Thyroid gland (tissue), 4 donors: ENCODE results near the gene FAM180A. TPM values are rescaled to one million over a fixed set of nuclear protein-coding genes. Genes with fewer than 3 reads are reported as not detected.
"Not testable (repeated sequence)": the region's sequence is repeated elsewhere in the genome, so short reads cannot be mapped to it uniquely, and the experiment has no call there.

ENCODE experiments used
- DNase-seq, 2 donors: peaks; one replicate each; pipeline ENCODE4 v3.0.0-alpha.2; 2019
- H3K27ac ChIP-seq, 3 donors: fragments of 200-600 bp; sonication (generic); 1 replicate in 2 of 3; 2 replicates in 1 of 3; pipeline ENCODE4 v1.5.1; 2016 to 2019; ENCODE audit warnings: mild to moderate bottlenecking in 1 of 3, moderate library complexity in 1 of 3
- H3K27me3 ChIP-seq: fragments of 200-600 bp; sonication (generic); one replicate; pipeline ENCODE4 v1.5.1; 2019
- H3K36me3 ChIP-seq, 2 donors: fragments of 200-600 bp; sonication (generic); one replicate each; pipeline ENCODE4 v1.5.1; 2016 to 2019
- H3K4me1 ChIP-seq, 2 donors: fragments of 200-600 bp; sonication (generic); one replicate each; pipeline ENCODE4 v1.5.1; 2017 to 2019
- H3K4me3 ChIP-seq, 3 donors: fragments of 200-600 bp; sonication (generic); replicated peaks in 1 of 3; 1 replicate in 2 of 3; 2 replicates in 1 of 3; pipeline ENCODE4 v1.5.1; 2016; ENCODE audit warnings: mild to moderate bottlenecking in 1 of 3
- H3K9me3 ChIP-seq: fragments of 200-600 bp; sonication (generic); one replicate; pipeline ENCODE4 v1.5.1; 2017
- POLR2A ChIP-seq, 2 donors: fragments of 450-650 bp; IDR thresholded peaks; one replicate each; pipeline ENCODE4 v1.6.1; 2017; ENCODE audit warnings: antibody characterized with exemption in 2 of 2, mild to moderate bottlenecking in 2 of 2, moderate library complexity in 1 of 2
- WGBS, 2 donors: methylation state at CpG; one replicate each; pipeline ENCODE4 v1.1.5; 2017; 5-methylcytosine and 5-hydroxymethylcytosine counted together
- intact Hi-C: fragments of 100-400 bp; cut with DNase I; formaldehyde crosslinking; loops from one replicate; pipeline ENCODE4 v1.15.1; 2023
- total RNA-seq, 4 donors: library from RNA; depleted of rRNA; stranded (reverse); fragments of >200 nt; gene quantifications; one replicate each; pipeline ENCODE4 v1.2.3, GENCODE V29; 2016
- TF ChIP-seq, protein P1 (sequence below), 6 experiments: fragments of 200-600 bp in 3 of 6; fragments of 450-650 bp in 3 of 6; sonication (generic) in 3 of 6; IDR thresholded peaks; one replicate each; pipeline ENCODE4 v1.5.1; 2016 to 2019; ENCODE audit warnings: antibody characterized with exemption in 6 of 6, mild to moderate bottlenecking in 2 of 6, inconsistent platforms in 1 of 6, moderate library complexity in 1 of 6

FAM180A gene
- total RNA-seq, 4 donors from 2014 or later: 2.7 to 5.0 (median 3.5) TPM

DNA sequence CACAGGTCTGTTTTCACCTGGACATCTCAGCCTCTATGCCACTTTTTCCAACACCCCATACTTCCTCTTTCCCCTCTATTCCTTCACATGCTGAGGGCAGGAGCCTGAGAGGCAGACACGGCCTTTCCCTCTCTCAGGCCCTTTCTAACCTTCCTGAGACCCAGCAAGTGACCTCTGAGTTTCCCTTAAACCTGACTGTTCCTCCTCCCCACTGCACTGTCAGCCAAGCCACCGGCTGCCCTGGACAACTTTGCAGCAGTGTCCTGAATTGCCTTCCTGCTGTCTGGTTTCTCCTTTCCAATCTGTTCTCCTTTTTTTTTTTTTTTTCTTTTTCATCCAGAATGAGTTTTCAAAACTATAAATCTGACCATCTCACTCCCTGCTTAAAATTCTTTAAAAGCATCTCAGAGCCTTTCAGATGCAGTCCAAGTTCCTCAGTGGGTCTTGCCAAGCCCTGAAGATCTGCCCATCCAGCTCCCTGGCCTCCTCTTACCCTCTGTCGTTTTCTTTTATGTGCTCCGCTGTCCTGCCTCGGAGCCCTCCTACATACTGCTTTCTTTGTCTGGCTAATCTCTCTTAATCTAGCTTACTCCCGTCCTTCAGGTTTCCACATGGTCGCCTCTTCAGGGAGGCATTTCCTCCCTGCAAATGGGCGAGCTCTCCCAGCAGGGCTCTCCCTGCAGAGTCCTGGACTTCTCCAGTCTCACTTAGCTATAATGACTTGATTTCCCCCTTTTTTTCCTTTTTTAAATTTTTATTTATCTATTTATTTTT is 51.1 kb downstream of the FAM180A start:
- 51 to 58% methylated on average over 8 of the region's 8 CpGs for WGBS, 2 donors
- no peak overlapping the region for H3K4me3 ChIP-seq
- no peak for TF ChIP-seq POLR2A (IDR thresholded peaks at IDR 0.05)
- DNase-seq: no peak
- H3K27me3 ChIP-seq: no peaks in the 10 kb centered on the region
- no peak overlapping the region for H3K27ac ChIP-seq
- intact Hi-C loops: no loop called here
- H3K4me1 ChIP-seq: peaks cover 0 to 3% of the 10 kb centered on the region in 2 donors
- H3K36me3 ChIP-seq: no peaks in the 10 kb centered on the region
- H3K9me3 ChIP-seq: no peaks in the 10 kb centered on the region

- Histone ChIP-seq H3K4me3 (no peak overlapping the region), H3K27me3 (no peaks in the 10 kb centered on the region), H3K4me1 (peaks cover 0 to 3% of the 10 kb centered on the region in 2 donors), H3K27ac (no peak overlapping the region), H3K36me3 (peaks cover 0 to 3% of the 10 kb centered on the region in 2 donors), H3K9me3 (no peaks in the 10 kb centered on the region)
- intact Hi-C loops: no loop called here
- DNase-seq: no peak
- WGBS, 2 donors: 89 to 96% methylated on average over 4 of the region's 4 CpGs
- no peak for TF ChIP-seq POLR2A (IDR thresholded peaks at IDR 0.05)
- TF ChIP-seq, protein P1, sequence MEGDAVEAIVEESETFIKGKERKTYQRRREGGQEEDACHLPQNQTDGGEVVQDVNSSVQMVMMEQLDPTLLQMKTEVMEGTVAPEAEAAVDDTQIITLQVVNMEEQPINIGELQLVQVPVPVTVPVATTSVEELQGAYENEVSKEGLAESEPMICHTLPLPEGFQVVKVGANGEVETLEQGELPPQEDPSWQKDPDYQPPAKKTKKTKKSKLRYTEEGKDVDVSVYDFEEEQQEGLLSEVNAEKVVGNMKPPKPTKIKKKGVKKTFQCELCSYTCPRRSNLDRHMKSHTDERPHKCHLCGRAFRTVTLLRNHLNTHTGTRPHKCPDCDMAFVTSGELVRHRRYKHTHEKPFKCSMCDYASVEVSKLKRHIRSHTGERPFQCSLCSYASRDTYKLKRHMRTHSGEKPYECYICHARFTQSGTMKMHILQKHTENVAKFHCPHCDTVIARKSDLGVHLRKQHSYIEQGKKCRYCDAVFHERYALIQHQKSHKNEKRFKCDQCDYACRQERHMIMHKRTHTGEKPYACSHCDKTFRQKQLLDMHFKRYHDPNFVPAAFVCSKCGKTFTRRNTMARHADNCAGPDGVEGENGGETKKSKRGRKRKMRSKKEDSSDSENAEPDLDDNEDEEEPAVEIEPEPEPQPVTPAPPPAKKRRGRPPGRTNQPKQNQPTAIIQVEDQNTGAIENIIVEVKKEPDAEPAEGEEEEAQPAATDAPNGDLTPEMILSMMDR (IDR thresholded peaks at IDR 0.05): no peak
Measured at GRCh38 chr7:135693558-135693957, 55.1 kb downstream of the FAM180A start.

GRCh38 chr7:135692606-135693005 is 56.0 kb downstream of the FAM180A start:
- H3K27me3 ChIP-seq, H3K27ac ChIP-seq, H3K36me3 ChIP-seq, DNase-seq, H3K4me3 ChIP-seq, intact Hi-C loops, H3K4me1 ChIP-seq, H3K9me3 ChIP-seq: not testable (repeated sequence)
- WGBS, 2 donors: 96 to 100% methylated on average over 7 of the region's 7 CpGs

GRCh38 chr7:135692055-135692454 is 56.6 kb downstream of the FAM180A start:
- WGBS, 2 donors: 64 to 77% methylated on average over 3 of the region's 3 CpGs
- Histone ChIP-seq H3K9me3 (no peaks in the 10 kb centered on the region), H3K27ac (no peak overlapping the region), H3K27me3 (no peaks in the 10 kb centered on the region), H3K4me3 (no peak overlapping the region), H3K36me3 (peaks cover 0 to 3% of the 10 kb centered on the region in 2 donors), H3K4me1 (peaks cover 0 to 3% of the 10 kb centered on the region in 2 donors)
- TF ChIP-seq POLR2A (IDR thresholded peaks at IDR 0.05): no peak
- TF ChIP-seq, protein P1 (IDR thresholded peaks at IDR 0.05): no peak
- intact Hi-C loops: no loop called here
- DNase-seq: no peak

- Histone ChIP-seq H3K9me3 (no peaks in the 10 kb centered on the region), H3K4me1 (peaks cover 0 to 3% of the 10 kb centered on the region in 2 donors), H3K27ac (no peak overlapping the region), H3K27me3 (no peaks in the 10 kb centered on the region), H3K36me3 (peaks cover 0 to 3% of the 10 kb centered on the region in 2 donors), H3K4me3 (no peak overlapping the region)
- no peak for DNase-seq
- TF ChIP-seq POLR2A (IDR thresholded peaks at IDR 0.05): no peak
- TF ChIP-seq, protein P1 (IDR thresholded peaks at IDR 0.05): no peak
- intact Hi-C loops: no loop called here
- WGBS, 2 donors: 85 to 96% methylated on average over 3 of the region's 3 CpGs
Measured at GRCh38 chr7:135690566-135690965, 58.0 kb downstream of the FAM180A start.

- Histone ChIP-seq H3K4me1 (peaks cover 18% of the 10 kb centered on the region in 2 donors), H3K9me3 (no peaks in the 10 kb centered on the region), H3K4me3 (no peak overlapping the region), H3K27me3 (no peaks in the 10 kb centered on the region), H3K36me3 (peaks cover 0 to 3% of the 10 kb centered on the region in 2 donors), H3K27ac (no peak overlapping the region)
- intact Hi-C loops: no loop called here
- TF ChIP-seq POLR2A (IDR thresholded peaks at IDR 0.05): no peak
- TF ChIP-seq, protein P1 (IDR thresholded peaks at IDR 0.05): no peak
- no peak for DNase-seq
- WGBS, 2 donors: 2 to 52% methylated on average over 1 of the region's 1 CpG
Measured at GRCh38 chr7:135687466-135687865, 61.1 kb downstream of the FAM180A start.
